ENCODE data around the gene LSM10.

LSM10 gene

DNA sequence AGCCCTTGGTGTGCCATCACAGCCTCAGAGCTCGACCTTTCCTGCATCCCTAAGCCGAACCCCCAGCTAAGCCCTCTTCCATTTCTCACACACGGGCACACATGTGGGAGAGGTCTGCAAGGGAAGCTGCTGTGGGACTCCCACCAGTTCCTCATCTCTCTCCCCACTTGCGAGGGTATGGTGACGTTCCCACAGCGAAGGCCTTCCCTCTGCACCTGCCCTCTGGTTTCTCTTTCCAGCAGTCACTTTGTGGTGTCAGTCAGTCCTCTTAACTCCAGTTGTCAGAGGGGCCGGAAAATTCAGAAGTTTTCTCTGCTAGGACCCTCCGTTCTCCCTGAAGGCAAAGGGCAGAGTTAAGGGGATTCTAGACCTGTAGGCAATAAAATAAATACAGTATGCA, 6.4 kb downstream of the LSM10 start:
- CTCF ChIA-PET, result no interaction called here
- POLR2A ChIA-PET, result no interaction called here
- TF ChIP-seq LEF1 (IDR thresholded peaks at IDR 0.05; ENCODE audit: borderline replicate concordance) (no peak), CTBP1 (IDR thresholded peaks at IDR 0.05; ENCODE audit: borderline replicate concordance) (no peak), TARDBP (IDR thresholded peaks at IDR 0.05) (no peak), FOXK2 (IDR thresholded peaks at IDR 0.05) (no peak), L3MBTL2 (conservative IDR thresholded peaks at IDR 0.05) (no peak), ARNT (IDR thresholded peaks at IDR 0.05) (no peak), SP1 (IDR thresholded peaks at IDR 0.05) (no peak), FOXM1 (IDR thresholded peaks at IDR 0.05; ENCODE audit: borderline replicate concordance) (no peak), HDGF (IDR thresholded peaks at IDR 0.05; ENCODE audit: borderline replicate concordance) (no peak), SUZ12 (IDR thresholded peaks at IDR 0.05) (no peak), NFRKB (IDR thresholded peaks at IDR 0.05) (no peak), FOXA1 (IDR thresholded peaks at IDR 0.05) (no peak), ZNF384 (IDR thresholded peaks at IDR 0.05) (no peak), BHLHE40 (IDR thresholded peaks at IDR 0.05; ENCODE audit: borderline replicate concordance) (no peak), ELF4 (IDR thresholded peaks at IDR 0.05) (no peak)
- TF ChIP-seq, protein P1, sequence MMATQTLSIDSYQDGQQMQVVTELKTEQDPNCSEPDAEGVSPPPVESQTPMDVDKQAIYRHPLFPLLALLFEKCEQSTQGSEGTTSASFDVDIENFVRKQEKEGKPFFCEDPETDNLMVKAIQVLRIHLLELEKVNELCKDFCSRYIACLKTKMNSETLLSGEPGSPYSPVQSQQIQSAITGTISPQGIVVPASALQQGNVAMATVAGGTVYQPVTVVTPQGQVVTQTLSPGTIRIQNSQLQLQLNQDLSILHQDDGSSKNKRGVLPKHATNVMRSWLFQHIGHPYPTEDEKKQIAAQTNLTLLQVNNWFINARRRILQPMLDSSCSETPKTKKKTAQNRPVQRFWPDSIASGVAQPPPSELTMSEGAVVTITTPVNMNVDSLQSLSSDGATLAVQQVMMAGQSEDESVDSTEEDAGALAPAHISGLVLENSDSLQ (IDR thresholded peaks at IDR 0.05), result no peak
- no peak for DNase-seq (ENCODE audit: extremely low spot score)

DNA sequence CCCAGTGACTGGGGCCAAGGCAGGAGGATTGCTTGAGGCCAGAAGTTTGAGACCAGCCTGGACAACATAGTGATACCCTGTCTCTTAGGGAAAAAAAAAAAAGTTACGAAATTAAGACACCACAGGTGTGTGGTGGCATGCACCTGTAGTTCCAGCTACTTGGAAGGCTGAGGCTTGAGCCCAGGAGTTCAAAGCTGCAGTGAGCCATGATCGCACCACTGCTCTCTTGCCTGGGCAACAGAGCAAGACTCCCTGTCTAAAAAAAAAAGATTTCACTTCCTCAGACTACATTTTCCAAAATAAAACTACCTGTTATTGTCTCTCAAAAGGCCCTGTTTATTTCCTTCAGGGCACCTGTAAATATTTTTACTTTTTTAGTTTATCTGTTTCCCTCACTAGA, 7.3 kb downstream of the LSM10 start:
- no peak for DNase-seq (ENCODE audit: extremely low spot score)
- CTCF ChIA-PET, result no interaction called here
- POLR2A ChIA-PET, result no interaction called here
- TF ChIP-seq SP1 (IDR thresholded peaks at IDR 0.05) (no peak), ELF4 (IDR thresholded peaks at IDR 0.05) (no peak), HDGF (IDR thresholded peaks at IDR 0.05; ENCODE audit: borderline replicate concordance) (no peak), LEF1 (IDR thresholded peaks at IDR 0.05; ENCODE audit: borderline replicate concordance) (no peak), NFRKB (IDR thresholded peaks at IDR 0.05) (no peak), FOXA1 (IDR thresholded peaks at IDR 0.05) (no peak), L3MBTL2 (conservative IDR thresholded peaks at IDR 0.05) (no peak), FOXK2 (IDR thresholded peaks at IDR 0.05) (no peak), TARDBP (IDR thresholded peaks at IDR 0.05) (no peak), BHLHE40 (IDR thresholded peaks at IDR 0.05; ENCODE audit: borderline replicate concordance) (no peak), SUZ12 (IDR thresholded peaks at IDR 0.05) (no peak), ZNF384 (IDR thresholded peaks at IDR 0.05) (no peak)
- TF ChIP-seq, protein P1 (IDR thresholded peaks at IDR 0.05), result no peak

- TF ChIP-seq, protein P1 (IDR thresholded peaks at IDR 0.05), result no peak
- TF ChIP-seq NFRKB (IDR thresholded peaks at IDR 0.05) (no peak), ELF4 (IDR thresholded peaks at IDR 0.05) (no peak), LEF1 (IDR thresholded peaks at IDR 0.05; ENCODE audit: borderline replicate concordance) (no peak), ARNT (IDR thresholded peaks at IDR 0.05) (no peak), FOXM1 (IDR thresholded peaks at IDR 0.05; ENCODE audit: borderline replicate concordance) (no peak), CTBP1 (IDR thresholded peaks at IDR 0.05; ENCODE audit: borderline replicate concordance) (no peak), BHLHE40 (IDR thresholded peaks at IDR 0.05; ENCODE audit: borderline replicate concordance) (no peak)
- ChIA-PET POLR2A (no interaction called here), CTCF (no interaction called here)
- DNase-seq (ENCODE audit: extremely low spot score), result no peak
Observed at GRCh38 chr1:36389999-36390398, 7.7 kb downstream of the LSM10 start.

- ChIA-PET CTCF (no interaction called here), POLR2A (interaction anchor here (1.7 to 3.9 kb wide), 2 partner anchors 10 to 75 kb away, joined by 7 to 147 read pairs; partner anchors contain the start of genes LSM10 and MRPS15)
- no peak for TF ChIP-seq SUZ12 (IDR thresholded peaks at IDR 0.05)
- TF ChIP-seq ELF4 (IDR thresholded peaks at IDR 0.05), result no peak
- TF ChIP-seq SP1 (IDR thresholded peaks at IDR 0.05), result no peak
- no peak for TF ChIP-seq ZNF384 (IDR thresholded peaks at IDR 0.05)
- no peak for TF ChIP-seq CTBP1 (IDR thresholded peaks at IDR 0.05; ENCODE audit: borderline replicate concordance)
- TF ChIP-seq, protein P1 (IDR thresholded peaks at IDR 0.05), result no peak
- TF ChIP-seq LEF1 (IDR thresholded peaks at IDR 0.05; ENCODE audit: borderline replicate concordance), result no peak
- TF ChIP-seq FOXA1 (IDR thresholded peaks at IDR 0.05), result no peak
- no peak for TF ChIP-seq FOXK2 (IDR thresholded peaks at IDR 0.05)
- TF ChIP-seq L3MBTL2 (conservative IDR thresholded peaks at IDR 0.05), result no peak
- no peak for DNase-seq (ENCODE audit: extremely low spot score)
Observed at GRCh38 chr1:36389261-36389660, 8.4 kb downstream of the LSM10 start.

DNA sequence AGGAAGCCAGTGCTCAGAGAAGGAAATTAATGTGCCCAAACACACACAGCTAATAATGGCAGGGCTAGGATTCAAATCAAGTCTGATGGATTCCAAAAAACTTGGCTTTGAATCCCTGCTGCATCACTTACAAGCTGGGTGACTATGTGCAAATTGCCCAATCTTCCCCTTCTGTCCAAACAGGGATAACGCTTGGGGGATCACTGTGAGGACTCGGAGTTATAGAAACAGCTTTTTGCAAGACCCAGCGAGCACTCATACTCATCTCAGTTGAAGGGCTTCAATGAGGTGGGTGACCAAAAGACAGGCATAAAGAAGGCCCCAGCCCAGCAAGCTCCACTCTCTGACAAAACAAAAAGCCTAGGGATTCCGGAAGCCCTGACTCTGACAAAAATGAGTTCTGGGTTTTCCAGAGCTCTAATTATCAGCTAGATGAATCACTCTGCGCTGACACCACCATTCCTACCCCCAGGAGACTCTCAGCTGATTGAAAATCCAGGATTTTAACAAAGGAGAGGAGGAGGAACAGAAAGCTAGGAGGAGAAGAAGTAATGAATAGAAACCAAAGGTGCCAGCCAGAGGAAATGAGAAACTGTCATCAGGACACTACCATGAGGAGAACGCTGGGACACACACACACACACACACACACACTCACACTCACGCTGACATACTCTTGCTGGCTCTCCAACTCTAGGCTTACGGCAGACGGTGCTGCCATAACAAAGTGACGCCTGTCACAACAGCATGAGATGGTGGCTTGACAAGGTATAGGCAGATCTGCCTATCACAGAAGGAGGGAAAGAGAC, 10.4 kb downstream of the LSM10 start:
- DNase-seq (ENCODE audit: extremely low spot score), result no peak

More for the DNA sequence above, 10.4 kb downstream of the LSM10 start:
- ChIA-PET POLR2A (interaction anchor here (0.7 to 3.9 kb wide), 19 partner anchors 11 to 255 kb away, joined by 3 to 147 read pairs (median 4); partner anchors contain the start of genes LSM10, MRPS15, OSCP1 and THRAP3), CTCF (interaction anchor here (0.6 to 1.3 kb wide), 3 partner anchors 12 to 618 kb away, joined by 3 to 5 read pairs (median 5); partner anchors contain the start of gene CLSPN)
- TF ChIP-seq FOXM1 (IDR thresholded peaks at IDR 0.05; ENCODE audit: borderline replicate concordance) (no peak), NFRKB (IDR thresholded peaks at IDR 0.05) (no peak), TARDBP (IDR thresholded peaks at IDR 0.05) (no peak), HDGF (IDR thresholded peaks at IDR 0.05; ENCODE audit: borderline replicate concordance) (no peak)

All from HEK293T (cell line).